ENCODE measurements around the gene GIT2.

GIT2 gene

DNA sequence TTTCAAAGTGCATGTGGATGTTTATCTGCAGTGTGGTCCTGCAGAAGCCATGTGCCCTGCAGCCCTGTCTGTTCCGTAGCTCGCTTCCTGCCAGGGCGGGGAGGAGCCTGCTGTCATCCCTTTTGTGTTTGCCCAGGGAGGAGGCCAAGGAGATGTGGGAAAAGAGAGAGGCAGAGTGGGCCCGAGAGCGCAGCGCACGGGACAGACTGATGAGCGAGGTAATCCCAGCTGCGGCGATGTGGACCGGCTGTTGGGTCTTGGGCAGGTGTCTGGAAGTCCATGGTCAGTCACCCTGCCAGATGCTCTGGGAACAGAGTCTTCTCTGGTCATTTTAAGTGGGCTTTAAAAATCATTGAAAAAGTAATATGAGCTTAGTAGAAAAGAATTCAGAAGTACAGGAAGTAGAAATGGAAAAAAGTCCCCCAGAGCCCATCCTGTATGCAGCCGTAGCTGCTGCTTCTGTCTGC, 83.3 kb downstream of the GIT2 start:
- no peak overlapping the region for H3K4me3 ChIP-seq (ENCODE audit: low read length)
- no peak for DNase-seq (ENCODE audit: low read depth)
- TF ChIP-seq, protein P1, sequence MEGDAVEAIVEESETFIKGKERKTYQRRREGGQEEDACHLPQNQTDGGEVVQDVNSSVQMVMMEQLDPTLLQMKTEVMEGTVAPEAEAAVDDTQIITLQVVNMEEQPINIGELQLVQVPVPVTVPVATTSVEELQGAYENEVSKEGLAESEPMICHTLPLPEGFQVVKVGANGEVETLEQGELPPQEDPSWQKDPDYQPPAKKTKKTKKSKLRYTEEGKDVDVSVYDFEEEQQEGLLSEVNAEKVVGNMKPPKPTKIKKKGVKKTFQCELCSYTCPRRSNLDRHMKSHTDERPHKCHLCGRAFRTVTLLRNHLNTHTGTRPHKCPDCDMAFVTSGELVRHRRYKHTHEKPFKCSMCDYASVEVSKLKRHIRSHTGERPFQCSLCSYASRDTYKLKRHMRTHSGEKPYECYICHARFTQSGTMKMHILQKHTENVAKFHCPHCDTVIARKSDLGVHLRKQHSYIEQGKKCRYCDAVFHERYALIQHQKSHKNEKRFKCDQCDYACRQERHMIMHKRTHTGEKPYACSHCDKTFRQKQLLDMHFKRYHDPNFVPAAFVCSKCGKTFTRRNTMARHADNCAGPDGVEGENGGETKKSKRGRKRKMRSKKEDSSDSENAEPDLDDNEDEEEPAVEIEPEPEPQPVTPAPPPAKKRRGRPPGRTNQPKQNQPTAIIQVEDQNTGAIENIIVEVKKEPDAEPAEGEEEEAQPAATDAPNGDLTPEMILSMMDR (conservative IDR thresholded peaks at IDR 0.05; ENCODE audit: low read depth, low read length), result no peak

DNA sequence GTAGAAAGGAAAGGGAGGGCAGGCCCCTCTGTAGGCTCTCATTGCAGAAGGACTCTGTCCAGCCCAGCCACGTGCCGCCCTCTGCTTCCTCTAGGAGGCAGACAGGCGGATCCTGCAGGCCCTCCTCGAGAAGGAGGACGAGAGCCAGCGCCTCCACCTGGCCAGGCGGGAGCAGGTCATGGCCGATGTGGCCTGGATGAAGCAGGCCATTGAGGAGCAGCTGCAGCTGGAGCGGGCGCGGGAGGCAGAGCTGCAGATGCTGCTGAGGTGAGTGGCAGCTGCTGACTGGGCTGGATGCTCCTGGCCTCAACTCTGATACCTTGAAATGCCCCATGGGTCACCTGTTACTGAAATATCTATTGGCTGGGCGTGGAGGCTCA, 85.2 kb downstream of the GIT2 start:
- DNase-seq (ENCODE audit: low read depth), result no peak
- TF ChIP-seq, protein P1 (conservative IDR thresholded peaks at IDR 0.05; ENCODE audit: low read depth, low read length), result peak; percentile 47
- H3K4me3 ChIP-seq (ENCODE audit: low read length), result no peak overlapping the region

DNA sequence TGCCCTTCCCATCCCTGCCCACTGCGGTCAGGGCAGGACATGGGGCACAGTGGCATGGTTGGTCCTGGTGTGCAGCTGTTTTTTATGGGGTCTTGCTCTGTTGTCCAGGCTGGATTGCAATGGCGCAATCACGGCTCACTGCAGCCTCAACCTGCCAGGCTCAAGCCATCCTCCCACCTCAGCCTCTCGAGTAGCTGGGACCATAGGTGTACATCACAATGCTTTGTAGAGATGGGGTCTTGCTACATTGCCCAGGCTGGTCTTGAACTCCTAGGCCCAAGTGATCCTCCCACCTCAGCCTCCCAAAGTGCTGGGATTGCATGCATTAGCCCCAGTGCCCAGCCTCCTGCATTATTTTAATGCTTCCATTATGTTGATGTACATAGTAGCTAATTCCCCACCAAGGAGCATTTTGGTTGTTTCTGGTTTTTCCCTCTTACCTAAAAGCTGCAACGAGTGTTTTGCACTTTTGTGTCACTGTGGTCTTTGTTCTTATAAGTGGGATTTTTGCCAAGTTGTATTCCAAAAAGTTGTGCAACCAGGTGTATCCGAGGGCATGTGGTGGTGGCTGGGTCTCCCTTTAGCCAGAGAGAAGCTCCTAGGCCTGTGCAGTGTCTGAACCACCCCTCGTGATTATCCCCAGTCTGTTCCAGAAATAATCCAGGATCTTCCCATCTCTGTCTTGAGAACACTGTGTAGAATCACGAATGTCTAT, 85.8 kb downstream of the GIT2 start:
- TF ChIP-seq, protein P1 (conservative IDR thresholded peaks at IDR 0.05; ENCODE audit: low read depth, low read length), result no peak
- H3K4me3 ChIP-seq (ENCODE audit: low read length), result no peak overlapping the region
- DNase-seq (ENCODE audit: low read depth), result no peak

DNA sequence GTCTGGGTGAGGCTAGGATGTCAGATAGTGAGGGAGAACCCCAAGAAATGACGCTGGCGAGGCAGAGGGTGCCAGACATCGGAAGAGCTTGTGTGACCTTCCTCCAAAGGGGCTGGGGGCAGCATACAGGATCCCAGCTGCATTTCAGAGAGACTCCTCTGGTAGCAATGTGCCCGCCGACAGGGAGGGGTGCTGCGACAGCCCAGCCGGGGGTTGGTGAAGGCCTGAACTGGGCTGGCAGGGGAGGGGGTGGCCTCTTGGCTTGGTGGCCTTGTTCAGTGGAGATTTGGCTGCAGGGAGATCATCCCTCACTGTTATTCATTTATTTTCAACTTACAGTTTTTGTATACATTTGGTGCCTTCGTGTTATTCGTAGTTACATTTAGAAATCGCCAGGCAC, 90.9 kb downstream of the GIT2 start:
- H3K4me3 ChIP-seq (ENCODE audit: low read length), result no peak overlapping the region
- DNase-seq (ENCODE audit: low read depth), result no peak
- TF ChIP-seq, protein P1 (conservative IDR thresholded peaks at IDR 0.05; ENCODE audit: low read depth, low read length), result no peak

DNA sequence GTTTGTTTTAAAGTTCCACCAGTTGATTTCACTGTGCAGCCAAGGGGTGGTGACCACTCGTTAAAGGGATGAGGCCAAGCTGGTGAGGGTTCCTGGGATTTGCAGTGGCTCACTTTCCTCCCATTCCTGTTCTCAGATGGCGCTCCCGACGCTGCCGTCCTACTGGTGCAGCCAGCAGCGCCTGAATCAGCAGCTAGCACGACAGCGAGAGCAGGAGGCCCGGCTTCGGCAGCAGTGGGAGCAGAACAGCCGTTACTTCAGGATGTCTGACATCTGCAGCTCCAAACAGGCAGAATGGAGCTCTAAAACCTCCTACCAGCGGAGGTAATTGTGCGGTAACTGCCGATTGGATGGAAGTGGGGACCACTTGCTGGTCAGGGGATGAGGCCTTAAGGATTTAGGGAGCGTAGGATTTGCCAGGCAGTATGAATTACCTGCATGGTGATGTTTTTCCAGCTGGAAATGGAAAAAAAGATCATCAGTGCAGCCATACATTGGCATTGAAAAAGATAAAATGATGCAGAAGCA, 93.2 kb downstream of the GIT2 start:
- DNase-seq (ENCODE audit: low read depth), result no peak
- TF ChIP-seq, protein P1 (conservative IDR thresholded peaks at IDR 0.05; ENCODE audit: low read depth, low read length), result no peak
- H3K4me3 ChIP-seq (ENCODE audit: low read length), result no peak overlapping the region

DNA sequence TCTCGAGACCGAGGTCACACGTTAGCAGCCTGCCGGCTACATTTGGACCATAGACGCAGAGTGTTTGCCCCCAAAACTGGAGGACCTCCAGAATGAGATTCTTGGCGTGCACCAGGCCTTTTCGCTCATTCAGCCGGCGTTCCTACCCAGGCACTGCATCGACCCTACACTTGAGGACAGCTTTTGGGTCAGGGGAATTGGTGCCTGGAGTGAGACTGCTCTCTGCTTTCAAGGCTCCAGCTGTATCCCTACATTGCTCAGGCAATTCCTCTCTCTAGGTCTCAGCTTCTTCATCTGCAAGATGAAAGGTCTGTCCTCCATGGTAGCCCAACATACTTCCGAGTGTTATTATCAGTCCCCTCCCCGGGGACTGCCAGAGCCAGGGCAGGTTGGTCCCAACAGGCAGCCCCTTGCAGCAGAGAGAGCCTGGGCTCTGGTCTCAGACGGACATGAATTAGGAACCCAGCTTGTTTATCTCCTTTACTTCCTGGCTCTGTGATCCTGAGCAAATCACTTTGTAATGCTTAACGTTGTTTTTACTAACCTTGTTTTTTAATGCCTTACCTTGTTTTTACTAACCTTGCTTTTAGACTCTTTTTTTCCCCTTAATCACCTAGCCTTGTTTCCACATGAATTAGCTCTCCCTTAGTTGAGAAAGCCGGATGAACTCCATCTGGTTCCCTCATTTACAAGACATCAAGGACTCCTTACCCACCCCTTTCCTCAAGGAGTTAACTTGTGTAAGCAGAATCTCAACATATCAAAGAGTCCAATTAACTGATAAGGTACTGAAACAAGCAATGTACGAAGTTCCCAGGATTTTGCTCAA, 95.2 kb downstream of the GIT2 start:
- DNase-seq (ENCODE audit: low read depth), result no peak
- TF ChIP-seq, protein P1 (conservative IDR thresholded peaks at IDR 0.05; ENCODE audit: low read depth, low read length), result no peak
- peak overlapping the region; percentile 78 for H3K4me3 ChIP-seq (ENCODE audit: low read length)
